ENCODE data around the gene HMCN1.
"Not testable (repeated sequence)": the region's sequence is repeated elsewhere in the genome, so short reads cannot be mapped to it uniquely, and the experiment has no call there.

Gene HMCN1

GRCh38 chr1:185742403-185742802, 8.2 kb downstream of the HMCN1 start:
- DNase-seq: no peak

- no peak for DNase-seq
Measured at GRCh38 chr1:185745165-185745564, 11.0 kb downstream of the HMCN1 start.

- no peak for DNase-seq
Measured at GRCh38 chr1:185759061-185759460, 24.9 kb downstream of the HMCN1 start.

GRCh38 chr1:185761841-185762240, 27.6 kb downstream of the HMCN1 start:
- no peak for DNase-seq

- DNase-seq: no peak
Measured at GRCh38 chr1:185767508-185768120, 33.4 kb downstream of the HMCN1 start.

GRCh38 chr1:185768371-185768770, 34.2 kb downstream of the HMCN1 start:
- no peak for DNase-seq

GRCh38 chr1:185769136-185769535, 34.9 kb downstream of the HMCN1 start:
- DNase-seq: no peak

GRCh38 chr1:185774394-185774793, 40.2 kb downstream of the HMCN1 start:
- no peak for DNase-seq

- DNase-seq: no peak
Measured at GRCh38 chr1:185775501-185775900, 41.3 kb downstream of the HMCN1 start.

- DNase-seq: no peak
Measured at GRCh38 chr1:185776522-185776921, 42.3 kb downstream of the HMCN1 start.

GRCh38 chr1:185783860-185784259, 49.7 kb downstream of the HMCN1 start:
- DNase-seq: not testable (repeated sequence)

GRCh38 chr1:185785586-185785985, 51.4 kb downstream of the HMCN1 start:
- DNase-seq: no peak

GRCh38 chr1:185786524-185786923, 52.3 kb downstream of the HMCN1 start:
- DNase-seq: no peak

- no peak for DNase-seq
Measured at GRCh38 chr1:185787238-185787637, 53.0 kb downstream of the HMCN1 start.

GRCh38 chr1:185788386-185788785, 54.2 kb downstream of the HMCN1 start:
- DNase-seq: no peak

- no peak for DNase-seq
Measured at GRCh38 chr1:185789501-185790193, 55.5 kb downstream of the HMCN1 start.

- DNase-seq: no peak
Measured at GRCh38 chr1:185790194-185790735, 56.1 kb downstream of the HMCN1 start.

- no peak for DNase-seq
Measured at GRCh38 chr1:185792040-185792439, 57.8 kb downstream of the HMCN1 start.

- DNase-seq: not testable (repeated sequence)
Measured at GRCh38 chr1:185794495-185794894, 60.3 kb downstream of the HMCN1 start.

- no peak for DNase-seq
Measured at GRCh38 chr1:185795181-185795580, 61.0 kb downstream of the HMCN1 start.

GRCh38 chr1:185798505-185798904, 64.3 kb downstream of the HMCN1 start:
- no peak for DNase-seq

- DNase-seq: no peak
Measured at GRCh38 chr1:185803241-185803640, 69.0 kb downstream of the HMCN1 start.

GRCh38 chr1:185804206-185804605, 70.0 kb downstream of the HMCN1 start:
- no peak for DNase-seq

- DNase-seq: no peak
Measured at GRCh38 chr1:185804608-185805007, 70.4 kb downstream of the HMCN1 start.

GRCh38 chr1:185807275-185807674, 73.1 kb downstream of the HMCN1 start:
- DNase-seq: no peak
